Measurements from ENCODE around the gene ONECUT2. TPM values are rescaled to one million over a fixed set of nuclear protein-coding genes. Genes with fewer than 3 reads are reported as not detected.

Gene ONECUT2
- total RNA-seq, 4 donors from 2014 or later: under 0.01 to 0.06 TPM; not detected in 2

GRCh38 chr18:57427429-57428201 is 7.6 kb upstream of the ONECUT2 start:
- ATAC-seq (ENCODE audit: low FRiP score) (peak; percentile 32), DNase-seq (ENCODE audit: low spot score) (no peak)
- no peak for TF ChIP-seq CTCF (IDR thresholded peaks at IDR 0.05)

- no peak for DNase-seq (ENCODE audit: low spot score)
- TF ChIP-seq CTCF (IDR thresholded peaks at IDR 0.05): no peak
- peak; percentile 37 for ATAC-seq (ENCODE audit: low FRiP score)
Measured at GRCh38 chr18:57428221-57429150, 6.7 kb upstream of the ONECUT2 start.

- no peak for TF ChIP-seq CTCF (IDR thresholded peaks at IDR 0.05)
- DNase-seq (ENCODE audit: low spot score) (no peak), ATAC-seq (ENCODE audit: low FRiP score) (no peak)
Measured at GRCh38 chr18:57429167-57430078, 5.8 kb upstream of the ONECUT2 start.

- DNase-seq (ENCODE audit: low spot score) (no peak), ATAC-seq (ENCODE audit: low FRiP score) (no peak)
- no peak for TF ChIP-seq CTCF (IDR thresholded peaks at IDR 0.05)
Measured at GRCh38 chr18:57430079-57431001, 4.8 kb upstream of the ONECUT2 start.

GRCh38 chr18:57431002-57431382 is 4.2 kb upstream of the ONECUT2 start:
- ATAC-seq (ENCODE audit: low FRiP score) (no peak), DNase-seq (ENCODE audit: low spot score) (no peak)
- no peak for TF ChIP-seq CTCF (IDR thresholded peaks at IDR 0.05)

Data from omental fat pad (tissue), 4 donors.